H9 (cell line): ENCODE measurements around the gene PTGS1. TPM values are rescaled to one million over a fixed set of nuclear protein-coding genes. Genes with fewer than 3 reads are reported as not detected.

ENCODE experiments used
- DNase-seq: peaks from one replicate; pipeline ENCODE4 v3.0.0-alpha.2; 2017
- H2AFZ ChIP-seq: one replicate; pipeline ENCODE4 v1.6.1; 2013; ENCODE audit warnings: mild to moderate bottlenecking, low read length, control low read depth, moderate library complexity
- H2AK5ac ChIP-seq: 2 replicates; pipeline ENCODE4 v1.6.1; 2013; ENCODE audit warnings: low read length, control low read depth, mixed read lengths; ENCODE audit not compliant: insufficient read length
- H2BK120ac ChIP-seq: one replicate; pipeline ENCODE4 v1.6.1; 2013; ENCODE audit warnings: low read depth, mild to moderate bottlenecking, low read length, control low read depth, inconsistent platforms; ENCODE audit not compliant: poor library complexity, severe bottlenecking
- H2BK12ac ChIP-seq: 2 replicates; pipeline ENCODE4 v1.6.1; 2013; ENCODE audit warnings: low read length, control low read depth, mixed read lengths, low read depth; ENCODE audit not compliant: insufficient read length
- H2BK15ac ChIP-seq: 2 replicates; pipeline ENCODE4 v1.6.1; 2013; ENCODE audit warnings: low read depth, low read length, control low read depth
- H2BK20ac ChIP-seq: one replicate; pipeline ENCODE4 v1.6.1; 2013; ENCODE audit warnings: low read depth, mild to moderate bottlenecking, low read length, control low read depth, inconsistent platforms; ENCODE audit not compliant: poor library complexity, severe bottlenecking
- H2BK5ac ChIP-seq: 2 replicates; pipeline ENCODE4 v1.6.1; 2013; ENCODE audit warnings: low read length, control low read depth, mixed read lengths; ENCODE audit not compliant: insufficient read length
- H3K14ac ChIP-seq: 2 replicates; pipeline ENCODE4 v1.6.1; 2013; ENCODE audit warnings: low read length, control low read depth; ENCODE audit not compliant: insufficient read depth
- H3K18ac ChIP-seq: 2 replicates; pipeline ENCODE4 v1.6.1; 2013; ENCODE audit warnings: low read depth, mild to moderate bottlenecking, mixed read lengths, low read length, control low read depth; ENCODE audit not compliant: insufficient read length
- H3K23ac ChIP-seq: 2 replicates; pipeline ENCODE4 v1.6.1; 2013; ENCODE audit warnings: low read length, control low read depth, mixed read lengths, low read depth; ENCODE audit not compliant: insufficient read length
- H3K23me2 ChIP-seq: 2 replicates; pipeline ENCODE4 v1.6.1; 2013; ENCODE audit warnings: low read depth, mild to moderate bottlenecking, mixed read lengths, low read length, control low read depth; ENCODE audit not compliant: insufficient read length, poor library complexity, severe bottlenecking
- H3K27ac ChIP-seq: 2 replicates; pipeline ENCODE4 v1.5.1; 2013; ENCODE audit warnings: low read length, control low read depth, mixed read lengths, low read depth; ENCODE audit not compliant: insufficient read length
- H3K27me3 ChIP-seq: 2 replicates; pipeline ENCODE4 v1.6.1; 2013; ENCODE audit warnings: low read length, control low read depth, inconsistent platforms; ENCODE audit not compliant: insufficient read depth
- H3K4ac ChIP-seq: 2 replicates; pipeline ENCODE4 v1.6.1; 2013; ENCODE audit warnings: low read depth, mild to moderate bottlenecking, control low read depth, inconsistent platforms, low read length, moderate library complexity
- H3K4me1 ChIP-seq: 2 replicates; pipeline ENCODE4 v1.6.1; 2013; ENCODE audit warnings: low read length, control low read depth, inconsistent platforms; ENCODE audit not compliant: insufficient read depth
- H3K4me2 ChIP-seq: 2 replicates; pipeline ENCODE4 v1.6.1; 2013; ENCODE audit warnings: low read length, control low read depth, mixed read lengths; ENCODE audit not compliant: insufficient read length, insufficient read depth
- H3K56ac ChIP-seq: 2 replicates; pipeline ENCODE4 v1.6.1; 2013; ENCODE audit warnings: low read depth, mild to moderate bottlenecking, mixed read lengths, low read length, control low read depth; ENCODE audit not compliant: insufficient read length
- H3K79me1 ChIP-seq: 2 replicates; pipeline ENCODE4 v1.6.1; 2013; ENCODE audit warnings: low read depth, mild to moderate bottlenecking, moderate library complexity, low read length, control low read depth, inconsistent platforms; ENCODE audit not compliant: insufficient read depth, poor library complexity, severe bottlenecking
- H3K79me2 ChIP-seq: 2 replicates; pipeline ENCODE4 v1.6.1; 2013; ENCODE audit warnings: low read length, control low read depth, inconsistent platforms; ENCODE audit not compliant: insufficient read depth
- H3K9ac ChIP-seq: 2 replicates; pipeline ENCODE4 v1.6.1; 2013; ENCODE audit warnings: low read length, control low read depth, mixed read lengths; ENCODE audit not compliant: insufficient read length; ENCODE audit errors: extremely low read depth
- H3K9me3 ChIP-seq: one replicate; pipeline ENCODE4 v1.6.1; 2013; ENCODE audit warnings: low read depth, low read length, inconsistent platforms; ENCODE audit not compliant: control insufficient read depth
- H3T11ph ChIP-seq: one replicate; pipeline ENCODE4 v1.6.1; 2013; ENCODE audit warnings: mild to moderate bottlenecking, low read length, control low read depth, inconsistent platforms
- H4K20me1 ChIP-seq: one replicate; pipeline ENCODE4 v1.6.1; 2013; ENCODE audit not compliant: control insufficient read depth, insufficient read length, insufficient read depth
- H4K5ac ChIP-seq: 2 replicates; pipeline ENCODE4 v1.6.1; 2013; ENCODE audit warnings: low read depth, mild to moderate bottlenecking, mixed read lengths, low read length, control low read depth; ENCODE audit not compliant: insufficient read length
- H4K8ac ChIP-seq: replicated peaks from 2 replicates; pipeline ENCODE4 v1.6.1; 2013; ENCODE audit warnings: low read length, control low read depth, mixed read lengths, low read depth; ENCODE audit not compliant: insufficient read length
- H4K91ac ChIP-seq: 2 replicates; pipeline ENCODE4 v1.6.1; 2013; ENCODE audit warnings: low read depth, mild to moderate bottlenecking, moderate library complexity, mixed read lengths, low read length, control low read depth; ENCODE audit not compliant: insufficient read length
- H3K27ac Mint-ChIP-seq, 3 experiments: 2 replicates in 2 of 3; 3 replicates in 1 of 3; pipeline ENCODE4 v1.8.0; 2020 to 2021; ENCODE audit warnings: mixed read lengths in 3 of 3, mild to moderate bottlenecking in 1 of 3, moderate library complexity in 1 of 3
- H3K27me3 Mint-ChIP-seq: 2 replicates; pipeline ENCODE4 v1.8.0; 2021; ENCODE audit warnings: low read depth, mild to moderate bottlenecking, moderate library complexity, mixed read lengths
- H3K36me3 Mint-ChIP-seq, 3 experiments: 2 replicates in 2 of 3; 3 replicates in 1 of 3; pipeline ENCODE4 v1.8.0; 2020 to 2021; ENCODE audit warnings: low read depth in 3 of 3, mixed read lengths in 3 of 3; ENCODE audit not compliant: insufficient read depth in 1 of 3
- H3K4me1 Mint-ChIP-seq, 2 experiments: 2 replicates each; pipeline ENCODE4 v1.8.0; 2020; ENCODE audit warnings: mixed read lengths in 2 of 2
- H3K4me3 Mint-ChIP-seq, 2 experiments: 2 replicates in 1 of 2; 3 replicates in 1 of 2; pipeline ENCODE4 v1.8.0; 2020 to 2021; ENCODE audit warnings: mild to moderate bottlenecking in 2 of 2, mixed read lengths in 2 of 2, moderate library complexity in 1 of 2
- H3K9me3 Mint-ChIP-seq, 2 experiments: 2 replicates in 1 of 2; 3 replicates in 1 of 2; pipeline ENCODE4 v1.8.0; 2020; ENCODE audit warnings: mild to moderate bottlenecking in 2 of 2, mixed read lengths in 2 of 2, moderate library complexity in 1 of 2
- CTCF ChIP-seq: fragments of 200-600 bp; sonication (generic); conservative IDR thresholded peaks from 3 replicates; pipeline ENCODE4 v1.8.0; 2021; ENCODE audit warnings: antibody characterized with exemption, mild to moderate bottlenecking
- WGBS: extraction: QIAGEN DNeasy Blood & Tissue Kit; methylation state at CpG from one replicate; pipeline ENCODE4 v1.1.7; 2013; ENCODE audit warnings: missing lambda C conversion rate, low lambda C conversion rate, mixed read lengths; ENCODE audit not compliant: insufficient read length; ENCODE audit errors: extremely low coverage; 5-methylcytosine and 5-hydroxymethylcytosine counted together
- total RNA-seq: library from RNA; stranded (reverse); gene quantifications from 2 replicates; pipeline ENCODE4 v1.2.1, GENCODE V29; 2021

PTGS1 gene
- total RNA-seq, 1 experiment from 2014 or later: 1.3 TPM

- Histone ChIP-seq H4K20me1 (no peaks in the 10 kb centered on the region), H2BK20ac (no peak overlapping the region), H3K9me3 (no peaks in the 10 kb centered on the region), H3K9ac (no peak overlapping the region), H3K23ac (no peak overlapping the region), H3K23me2 (no peaks in the 10 kb centered on the region), H3K56ac (no peak overlapping the region), H3K14ac (no peak overlapping the region), H2AK5ac (no peak overlapping the region), H3K79me1 (no peaks in the 10 kb centered on the region), H3K27me3 (no peaks in the 10 kb centered on the region), H4K8ac (no peak overlapping the region), H2BK120ac (no peak overlapping the region), H3K18ac (no peak overlapping the region), H2BK5ac (no peak overlapping the region), H3K4me1 (peaks cover 21% of the 10 kb centered on the region; the same call in 1 of the 2 replicates), H2BK15ac (no peak overlapping the region), H3K79me2 (no peaks in the 10 kb centered on the region), H2BK12ac (no peak overlapping the region), H3K4me2 (no peak overlapping the region), H4K91ac (no peak overlapping the region), H3K4ac (no peak overlapping the region), H4K5ac (no peak overlapping the region), H2AFZ (no peak overlapping the region), H3K27ac (no peak overlapping the region), H3T11ph (no peak overlapping the region)
- no CpG with 5 or more reads among the region's 4 CpGs for WGBS
- no peak for TF ChIP-seq CTCF
- peaks cover 9% of the 10 kb centered on the region for H3K27me3 Mint-ChIP-seq
- DNase-seq: no peak
- H3K27ac Mint-ChIP-seq: peak overlapping the region in 1 of 3 experiments; percentile 14; a peak in 1 of 7 replicates
- no peaks in the 10 kb centered on the region for H3K36me3 Mint-ChIP-seq
- H3K4me3 Mint-ChIP-seq: peak overlapping the region in 1 of 2 experiments; percentile 63; a peak in 2 of 5 replicates
- H3K4me1 Mint-ChIP-seq: peaks cover 55 to 74% of the 10 kb centered on the region in 2 experiments
- no peaks in the 10 kb centered on the region for H3K9me3 Mint-ChIP-seq
Measured at GRCh38 chr9:122337556-122337929, 33.3 kb upstream of the PTGS1 start.
